Kidney epithelial cell (primary cell): ENCODE results near the gene SS18L1. TPM values are rescaled to one million over a fixed set of nuclear protein-coding genes. Genes with fewer than 3 reads are reported as not detected.

ENCODE experiments used
- DNase-seq: peaks from one replicate; pipeline ENCODE4 v3.0.0-alpha.2; 2010; ENCODE audit warnings: low read depth
- H3K27me3 ChIP-seq: 2 replicates; pipeline ENCODE4 v1.6.0; 2011; ENCODE audit warnings: low read length; ENCODE audit not compliant: control insufficient read depth, insufficient read depth
- H3K36me3 ChIP-seq: 2 replicates; pipeline ENCODE4 v1.5.1; 2011; ENCODE audit warnings: low read length; ENCODE audit not compliant: control insufficient read depth, insufficient read depth
- H3K4me3 ChIP-seq: 2 replicates; pipeline ENCODE4 v1.5.1; 2011; ENCODE audit warnings: low read depth, mild to moderate bottlenecking, control low read depth, low read length
- total RNA-seq: library from RNA; depleted of rRNA; stranded (reverse); fragments of >200 nt; gene quantifications from 2 replicates; pipeline ENCODE4 v1.2.3, GENCODE V29; 2015
- TF ChIP-seq, protein P1 (sequence below): IDR thresholded peaks from 2 replicates; pipeline ENCODE4 v1.5.1; 2011; ENCODE audit warnings: mild to moderate bottlenecking, moderate library complexity, low read length, control low read depth, inconsistent platforms; ENCODE audit not compliant: insufficient read depth, poor library complexity, severe bottlenecking

SS18L1 gene
- total RNA-seq, 1 donor from 2014 or later = 15.9 TPM

DNA sequence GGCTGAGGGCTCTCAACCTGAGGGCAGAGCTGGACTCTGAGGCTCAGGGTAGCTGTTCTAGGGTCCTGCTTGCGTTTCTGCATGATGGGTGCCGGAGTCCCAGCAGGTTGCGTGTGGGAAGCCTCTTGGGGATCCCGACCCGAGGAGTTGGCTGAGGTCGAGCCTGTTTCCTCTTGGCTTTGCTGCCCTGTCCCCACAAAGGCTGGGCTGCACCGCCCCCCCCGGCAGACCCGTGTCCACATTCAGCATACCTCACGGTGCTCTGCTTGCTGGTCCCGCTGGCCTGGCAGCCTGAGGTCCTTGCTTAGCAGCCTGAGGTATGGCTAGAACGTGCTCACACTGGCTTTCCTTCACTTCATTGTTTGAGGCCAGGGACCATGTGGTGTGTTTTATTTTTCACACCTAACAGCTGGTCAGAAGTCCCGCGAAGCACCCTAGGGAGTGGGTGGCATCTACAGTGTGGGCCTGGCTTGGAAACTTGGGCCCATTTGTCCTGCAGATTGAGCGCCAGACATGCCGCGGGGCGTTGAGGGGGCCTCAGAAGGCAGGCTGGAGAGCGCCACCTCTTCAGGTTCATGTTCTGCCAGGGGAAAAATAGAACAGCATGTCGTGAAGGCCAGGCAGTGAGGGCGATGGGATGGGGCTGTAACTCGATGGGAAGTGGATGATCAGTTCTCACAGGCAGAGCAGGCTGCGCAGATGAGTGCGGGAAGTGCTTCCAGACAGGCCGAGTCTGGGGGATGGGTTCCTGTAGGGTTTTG lies 11.8 kb upstream of the SS18L1 start:
- H3K36me3 ChIP-seq = peaks cover 3% of the 10 kb centered on the region
- TF ChIP-seq, protein P1, sequence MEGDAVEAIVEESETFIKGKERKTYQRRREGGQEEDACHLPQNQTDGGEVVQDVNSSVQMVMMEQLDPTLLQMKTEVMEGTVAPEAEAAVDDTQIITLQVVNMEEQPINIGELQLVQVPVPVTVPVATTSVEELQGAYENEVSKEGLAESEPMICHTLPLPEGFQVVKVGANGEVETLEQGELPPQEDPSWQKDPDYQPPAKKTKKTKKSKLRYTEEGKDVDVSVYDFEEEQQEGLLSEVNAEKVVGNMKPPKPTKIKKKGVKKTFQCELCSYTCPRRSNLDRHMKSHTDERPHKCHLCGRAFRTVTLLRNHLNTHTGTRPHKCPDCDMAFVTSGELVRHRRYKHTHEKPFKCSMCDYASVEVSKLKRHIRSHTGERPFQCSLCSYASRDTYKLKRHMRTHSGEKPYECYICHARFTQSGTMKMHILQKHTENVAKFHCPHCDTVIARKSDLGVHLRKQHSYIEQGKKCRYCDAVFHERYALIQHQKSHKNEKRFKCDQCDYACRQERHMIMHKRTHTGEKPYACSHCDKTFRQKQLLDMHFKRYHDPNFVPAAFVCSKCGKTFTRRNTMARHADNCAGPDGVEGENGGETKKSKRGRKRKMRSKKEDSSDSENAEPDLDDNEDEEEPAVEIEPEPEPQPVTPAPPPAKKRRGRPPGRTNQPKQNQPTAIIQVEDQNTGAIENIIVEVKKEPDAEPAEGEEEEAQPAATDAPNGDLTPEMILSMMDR = no peak
- H3K27me3 ChIP-seq = no peaks in the 10 kb centered on the region
- no peak for DNase-seq
- H3K4me3 ChIP-seq = no peak overlapping the region

DNA sequence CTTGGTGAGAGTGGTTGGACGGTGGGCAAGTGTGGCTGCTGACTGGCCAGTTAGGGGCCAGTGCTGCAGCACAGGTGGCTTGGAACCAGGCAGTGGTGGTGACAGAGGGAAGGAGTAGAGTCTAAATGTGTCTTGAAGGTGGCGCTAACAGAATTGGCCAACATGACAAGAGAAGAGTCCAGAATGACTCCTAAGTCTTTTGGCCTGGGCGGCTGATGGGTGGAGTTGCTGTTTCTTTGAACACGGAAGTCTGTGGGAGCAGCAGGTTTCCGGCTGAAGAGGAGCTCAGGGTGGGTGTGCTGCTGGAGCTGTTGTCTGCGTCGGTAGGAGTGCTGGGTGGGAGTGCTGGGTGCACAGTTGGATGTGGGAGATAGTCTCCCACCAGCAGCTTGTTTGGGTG lies 11.1 kb upstream of the SS18L1 start:
- TF ChIP-seq, protein P1 = no peak
- no peaks in the 10 kb centered on the region for H3K27me3 ChIP-seq
- H3K4me3 ChIP-seq = no peak overlapping the region
- no peak for DNase-seq
- peaks cover 2% of the 10 kb centered on the region for H3K36me3 ChIP-seq

DNA sequence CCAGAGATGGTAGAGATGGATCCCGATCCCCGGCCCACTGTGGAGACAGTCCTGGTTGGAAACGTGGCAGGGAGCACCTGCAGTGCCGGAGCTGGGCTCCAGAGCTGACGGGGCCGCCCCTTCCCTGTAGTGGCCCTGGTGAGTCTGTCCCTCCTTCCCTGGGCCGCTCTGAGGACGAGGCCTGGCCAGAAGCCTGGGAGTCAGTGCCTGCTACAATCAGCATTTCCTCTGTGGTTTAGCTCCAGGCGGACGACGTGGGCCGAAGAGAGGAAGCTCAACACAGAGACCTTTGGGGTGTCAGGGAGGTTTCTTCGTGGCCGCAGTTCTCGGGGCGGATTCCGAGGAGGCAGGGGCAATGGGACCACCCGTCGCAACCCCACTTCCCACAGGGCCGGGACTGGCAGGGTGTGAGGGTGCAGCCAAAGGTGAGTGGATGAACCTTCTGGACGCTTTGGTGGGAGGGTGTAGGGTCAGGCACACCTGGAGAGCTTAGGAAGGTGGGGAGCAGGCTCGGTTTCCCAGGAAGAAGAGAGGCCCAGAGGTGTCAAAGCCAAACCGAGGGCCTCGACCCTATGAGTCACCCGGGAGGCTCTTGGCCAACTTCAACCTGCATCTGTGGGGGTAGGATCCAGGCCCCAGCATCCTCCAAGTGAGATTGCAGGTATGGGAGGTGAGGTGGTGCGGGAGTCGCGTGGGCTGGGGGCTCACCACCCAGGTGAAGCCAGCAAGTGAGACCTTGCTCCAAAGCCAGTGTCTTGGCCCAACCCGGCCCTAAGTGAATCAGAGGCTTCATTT lies 10.3 kb upstream of the SS18L1 start:
- H3K27me3 ChIP-seq = no peaks in the 10 kb centered on the region
- H3K36me3 ChIP-seq = peaks cover 6% of the 10 kb centered on the region
- TF ChIP-seq, protein P1 = no peak
- DNase-seq = no peak
- no peak overlapping the region for H3K4me3 ChIP-seq

DNA sequence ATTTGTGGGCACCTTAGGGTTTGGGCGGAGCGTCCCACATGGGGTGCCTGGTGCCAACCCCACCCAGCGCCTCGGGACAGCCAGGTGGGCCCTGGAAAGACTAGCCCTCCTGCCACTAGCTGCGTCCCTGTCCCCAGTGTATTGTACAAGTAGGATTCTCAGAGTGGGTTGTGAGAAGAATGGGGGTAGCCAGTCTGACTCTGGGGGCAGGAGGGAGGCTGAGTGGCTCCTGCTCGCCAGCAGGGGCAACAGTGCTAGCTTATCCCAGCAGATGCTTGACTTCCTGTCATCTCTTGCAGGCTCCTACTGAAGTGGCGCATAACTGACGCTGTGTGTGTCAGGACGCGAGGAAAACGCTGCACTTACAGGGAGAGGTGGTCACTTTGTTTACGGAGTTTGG lies 9.7 kb upstream of the SS18L1 start:
- TF ChIP-seq, protein P1 = peak; percentile 5
- DNase-seq = no peak
- Histone ChIP-seq H3K4me3 (no peak overlapping the region), H3K27me3 (no peaks in the 10 kb centered on the region), H3K36me3 (peaks cover 6% of the 10 kb centered on the region)

DNA sequence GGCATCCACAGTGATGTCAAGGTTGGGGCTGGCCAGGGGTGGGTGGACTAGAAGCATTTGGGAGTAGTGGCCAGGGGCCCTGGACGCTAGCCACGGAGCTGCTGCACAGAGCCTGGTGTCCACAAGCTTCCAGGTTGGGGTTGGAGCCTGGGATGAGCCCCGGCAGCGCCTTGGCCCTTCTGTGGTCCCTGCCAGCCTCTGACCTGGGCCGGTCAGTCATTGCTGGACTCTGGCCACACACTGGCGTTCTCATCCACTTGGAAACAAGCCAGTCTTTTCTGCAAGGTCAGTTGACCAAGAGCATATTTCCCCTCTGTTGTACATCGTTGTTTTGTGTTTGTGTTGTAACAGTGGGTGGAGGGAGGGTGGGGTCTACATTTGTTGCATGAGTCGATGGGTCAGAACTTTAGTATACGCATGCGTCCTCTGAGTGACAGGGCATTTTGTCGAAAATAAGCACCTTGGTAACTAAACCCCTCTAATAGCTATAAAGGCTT lies 8.8 kb upstream of the SS18L1 start:
- peaks cover 9% of the 10 kb centered on the region for H3K36me3 ChIP-seq
- no peak for DNase-seq
- H3K4me3 ChIP-seq = no peak overlapping the region
- no peaks in the 10 kb centered on the region for H3K27me3 ChIP-seq
- TF ChIP-seq, protein P1 = no peak
